ENCODE measurements around the gene MASP1.
"Not testable (repeated sequence)": the region's sequence is repeated elsewhere in the genome, so short reads cannot be mapped to it uniquely, and the experiment has no call there.

Gene MASP1

GRCh38 chr3:187265461-187265955 is 26.0 kb downstream of the MASP1 start:
- DNase-seq (ENCODE audit: low read depth in 2 of 2), result no peak

DNA sequence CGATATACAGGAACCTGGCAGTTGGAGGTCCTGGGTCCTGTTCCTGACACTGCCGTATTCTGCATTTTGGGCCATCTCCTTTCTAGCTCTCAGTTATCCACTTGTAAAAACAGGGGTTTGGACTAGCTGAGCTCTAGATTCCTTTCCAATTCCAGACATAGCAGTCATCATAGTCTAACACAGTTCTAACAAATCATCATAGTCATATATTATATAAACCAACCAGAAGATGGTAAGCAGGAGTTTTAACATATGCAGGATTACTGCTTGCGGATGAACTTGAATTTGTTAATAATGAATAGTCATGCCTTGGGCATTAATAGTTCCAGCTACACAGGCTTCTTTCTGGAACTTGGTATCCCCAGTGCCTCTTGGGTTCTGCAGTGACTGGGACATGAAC is 26.6 kb downstream of the MASP1 start:
- DNase-seq (ENCODE audit: low read depth in 2 of 2), result no peak

- DNase-seq (ENCODE audit: low read depth in 2 of 2), result no peak
Observed at GRCh38 chr3:187264021-187264420, 27.5 kb downstream of the MASP1 start.

- DNase-seq (ENCODE audit: low read depth in 2 of 2), result no peak
Observed at GRCh38 chr3:187263270-187263669, 28.3 kb downstream of the MASP1 start.

GRCh38 chr3:187262360-187262759 is 29.2 kb downstream of the MASP1 start:
- no peak for DNase-seq (ENCODE audit: low read depth in 2 of 2)

GRCh38 chr3:187261541-187261969 is 30.0 kb downstream of the MASP1 start:
- no peak for DNase-seq (ENCODE audit: low read depth in 2 of 2)

DNA sequence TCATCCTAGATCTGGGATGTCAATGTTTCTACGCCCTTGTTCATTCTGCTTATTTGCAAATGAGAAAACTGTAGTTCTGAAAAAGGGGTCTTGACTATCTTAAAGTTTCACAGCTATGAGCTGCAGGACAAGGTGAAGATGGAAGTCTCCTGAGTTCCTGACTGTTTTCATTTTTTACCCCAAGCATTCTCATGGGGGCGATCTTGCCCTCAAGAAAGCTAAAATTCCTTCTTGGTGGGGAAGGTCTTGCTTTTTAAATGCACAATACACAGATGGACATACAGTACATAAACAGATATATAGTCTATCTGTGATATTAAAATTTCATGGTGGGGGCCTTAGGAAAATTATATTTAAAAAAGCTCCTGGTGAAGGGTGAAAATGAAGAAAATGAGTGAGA is 32.4 kb downstream of the MASP1 start:
- DNase-seq (ENCODE audit: low read depth in 2 of 2), result no peak

- DNase-seq (ENCODE audit: low read depth in 2 of 2), result no peak
Observed at GRCh38 chr3:187257992-187258692, 33.4 kb downstream of the MASP1 start.

GRCh38 chr3:187257471-187257870 is 34.1 kb downstream of the MASP1 start:
- DNase-seq (ENCODE audit: low read depth in 2 of 2), result no peak

- no peak for DNase-seq (ENCODE audit: low read depth in 2 of 2)
Observed at GRCh38 chr3:187256051-187256616, 35.4 kb downstream of the MASP1 start.

- DNase-seq (ENCODE audit: low read depth in 2 of 2), result no peak
Observed at GRCh38 chr3:187255314-187255713, 36.2 kb downstream of the MASP1 start.

- DNase-seq (ENCODE audit: low read depth in 2 of 2), result no peak
Observed at GRCh38 chr3:187252311-187252710, 39.2 kb downstream of the MASP1 start.

- DNase-seq (ENCODE audit: low read depth in 2 of 2), result no peak
Observed at GRCh38 chr3:187251599-187251998, 39.9 kb downstream of the MASP1 start.

DNA sequence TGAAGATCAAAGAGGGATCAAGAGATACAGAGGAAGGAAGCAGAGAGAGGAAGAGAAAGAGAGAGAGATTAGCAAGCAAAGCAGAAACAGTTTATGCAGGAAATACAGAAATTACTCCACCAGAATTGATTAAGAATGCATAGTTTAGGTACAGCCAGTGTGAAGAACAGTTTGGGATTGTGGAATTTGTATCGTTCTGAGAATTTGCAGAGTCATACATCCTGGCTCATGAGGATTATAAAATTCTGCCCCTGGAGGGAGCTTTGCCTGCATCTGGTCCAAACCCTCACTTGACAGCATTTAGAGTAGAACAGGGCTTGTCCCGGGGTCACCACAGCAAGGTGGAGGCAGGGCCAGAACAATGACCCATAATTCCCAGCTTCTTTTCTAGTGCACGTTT is 44.1 kb downstream of the MASP1 start:
- no peak for DNase-seq (ENCODE audit: low read depth in 2 of 2)

DNA sequence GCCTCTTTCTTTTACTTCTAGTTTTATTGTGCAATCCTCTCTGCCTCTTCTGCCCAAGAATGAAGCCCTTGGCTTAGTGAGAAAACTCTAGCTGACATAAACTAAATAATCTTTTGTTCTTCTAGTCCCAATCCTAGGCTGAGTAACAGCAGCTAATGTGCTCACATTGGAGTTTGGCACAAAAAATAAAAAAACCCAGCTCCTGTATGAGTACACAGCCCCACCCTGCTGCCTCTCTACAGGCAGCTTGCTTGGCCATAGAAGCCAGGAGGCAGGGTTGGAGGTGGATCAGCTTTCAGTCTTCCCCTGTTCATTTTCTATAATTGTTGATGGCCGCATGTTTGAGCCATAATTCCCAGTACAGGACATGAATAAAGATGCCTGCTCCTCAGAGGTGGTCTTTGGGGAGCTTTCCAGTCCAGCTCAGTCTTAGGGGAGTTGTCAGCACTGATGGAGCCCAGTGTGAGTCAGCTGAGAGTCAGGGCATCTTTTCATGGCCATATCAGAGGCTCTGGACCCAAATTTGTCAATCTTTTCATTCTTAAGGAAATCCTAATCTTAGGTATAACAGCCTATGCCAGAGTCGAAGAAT is 47.5 kb downstream of the MASP1 start:
- DNase-seq (ENCODE audit: low read depth in 2 of 2), result no peak

- no peak for DNase-seq (ENCODE audit: low read depth in 2 of 2)
Observed at GRCh38 chr3:187242900-187243299, 48.6 kb downstream of the MASP1 start.

- no peak for DNase-seq (ENCODE audit: low read depth in 2 of 2)
Observed at GRCh38 chr3:187242435-187242834, 49.1 kb downstream of the MASP1 start.

DNA sequence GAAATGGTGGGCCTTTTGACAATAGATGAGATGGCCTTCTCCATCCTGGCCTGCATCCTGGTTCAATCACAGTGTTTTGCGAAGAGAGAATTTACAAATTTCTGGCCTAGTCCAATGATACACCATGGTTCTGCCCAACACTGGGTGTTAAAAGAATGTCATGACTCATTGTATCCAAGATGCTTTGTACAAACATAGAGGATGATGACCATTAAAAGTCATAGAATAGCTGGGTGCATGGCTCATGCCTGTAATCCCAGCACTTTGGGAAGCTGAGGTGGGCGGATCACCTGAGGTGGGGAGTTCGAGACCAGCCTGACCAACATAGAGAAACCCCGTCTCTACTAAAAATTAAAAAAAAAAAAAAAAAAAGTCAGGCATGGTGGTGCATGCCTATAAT is 52.7 kb downstream of the MASP1 start:
- not testable (repeated sequence) for DNase-seq (ENCODE audit: low read depth in 2 of 2)

GRCh38 chr3:187238239-187238638 is 53.3 kb downstream of the MASP1 start:
- no peak for DNase-seq (ENCODE audit: low read depth in 2 of 2)

- no peak for DNase-seq (ENCODE audit: low read depth in 2 of 2)
Observed at GRCh38 chr3:187237741-187238140, 53.8 kb downstream of the MASP1 start.

- no peak for DNase-seq (ENCODE audit: low read depth in 2 of 2)
Observed at GRCh38 chr3:187236962-187237361, 54.6 kb downstream of the MASP1 start.

DNA sequence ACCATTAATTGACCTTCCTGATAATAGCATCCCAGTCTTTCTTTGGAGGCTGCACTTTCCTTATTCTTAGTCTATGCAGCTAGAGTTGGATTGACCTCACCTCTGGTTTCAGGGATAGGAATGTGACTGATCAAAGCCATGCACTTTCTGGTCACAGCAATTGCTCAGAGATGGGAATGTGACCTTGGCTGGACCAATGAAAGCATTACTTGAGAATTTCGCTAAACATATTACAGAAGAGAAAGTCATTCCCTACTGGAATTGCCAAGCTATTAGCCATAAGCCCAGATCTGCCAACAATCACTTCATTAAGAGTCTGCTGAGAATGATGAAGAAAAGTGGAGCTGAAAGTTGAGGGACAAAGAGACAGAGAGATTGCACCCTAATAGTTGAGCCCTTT is 61.5 kb downstream of the MASP1 start:
- no peak for DNase-seq (ENCODE audit: low read depth in 2 of 2)

DNA sequence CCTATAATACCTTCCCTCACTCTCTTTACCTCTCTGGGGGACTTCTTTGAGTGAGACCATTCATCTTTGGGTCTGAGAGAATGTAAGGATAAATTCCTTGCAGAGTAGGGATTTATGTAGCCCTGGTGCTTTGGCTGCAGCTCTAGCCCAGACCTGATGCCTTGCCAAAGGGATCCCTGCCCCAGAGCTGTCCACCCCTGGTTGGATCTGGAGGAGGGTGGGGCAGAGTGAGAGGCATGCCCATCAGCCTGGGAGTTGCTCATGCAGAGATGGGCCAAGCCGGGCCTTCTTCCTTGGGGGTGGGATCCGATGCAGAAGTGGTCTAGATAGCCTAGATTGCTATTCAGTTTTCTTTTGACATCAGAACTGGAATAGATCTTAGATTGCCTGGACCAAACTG is 62.8 kb downstream of the MASP1 start:
- no peak for DNase-seq (ENCODE audit: low read depth in 2 of 2)

Measured in stimulated activated CD4-positive, alpha-beta T cell treated with anti-CD3 and anti-CD28 coated beads, Interleukin-12 subunit alpha, Interleukin-12 subunit beta, amount 100 ng/mL, for 24 hours (primary cell).